Thyroid gland (tissue), 4 donors: Measurements from ENCODE around the gene KLHDC8A. TPM values are rescaled to one million over a fixed set of nuclear protein-coding genes. Genes with fewer than 3 reads are reported as not detected.
A peak's percentile ranks its signal among the peaks of the same experiment; 100 is the strongest.
"Not testable (repeated sequence)": the region's sequence is repeated elsewhere in the genome, so short reads cannot be mapped to it uniquely, and the experiment has no call there.

ENCODE experiments used
- DNase-seq, 2 donors: peaks; one replicate each; pipeline ENCODE4 v3.0.0-alpha.2; 2019
- H3K27ac ChIP-seq, 3 donors: fragments of 200-600 bp; sonication (generic); 1 replicate in 2 of 3; 2 replicates in 1 of 3; pipeline ENCODE4 v1.5.1; 2016 to 2019; ENCODE audit warnings: mild to moderate bottlenecking in 1 of 3, moderate library complexity in 1 of 3
- H3K27me3 ChIP-seq: fragments of 200-600 bp; sonication (generic); one replicate; pipeline ENCODE4 v1.5.1; 2019
- H3K36me3 ChIP-seq, 2 donors: fragments of 200-600 bp; sonication (generic); one replicate each; pipeline ENCODE4 v1.5.1; 2016 to 2019
- H3K4me1 ChIP-seq, 2 donors: fragments of 200-600 bp; sonication (generic); one replicate each; pipeline ENCODE4 v1.5.1; 2017 to 2019
- H3K4me3 ChIP-seq, 3 donors: fragments of 200-600 bp; sonication (generic); replicated peaks in 1 of 3; 1 replicate in 2 of 3; 2 replicates in 1 of 3; pipeline ENCODE4 v1.5.1; 2016; ENCODE audit warnings: mild to moderate bottlenecking in 1 of 3
- H3K9me3 ChIP-seq: fragments of 200-600 bp; sonication (generic); one replicate; pipeline ENCODE4 v1.5.1; 2017
- CTCF ChIP-seq, 6 experiments: fragments of 200-600 bp in 3 of 6; fragments of 450-650 bp in 3 of 6; sonication (generic) in 3 of 6; IDR thresholded peaks; one replicate each; pipeline ENCODE4 v1.5.1; 2016 to 2019; ENCODE audit warnings: antibody characterized with exemption in 6 of 6, mild to moderate bottlenecking in 2 of 6, inconsistent platforms in 1 of 6, moderate library complexity in 1 of 6
- POLR2A ChIP-seq, 2 donors: fragments of 450-650 bp; IDR thresholded peaks; one replicate each; pipeline ENCODE4 v1.6.1; 2017; ENCODE audit warnings: antibody characterized with exemption in 2 of 2, mild to moderate bottlenecking in 2 of 2, moderate library complexity in 1 of 2
- WGBS, 2 donors: methylation state at CpG; one replicate each; pipeline ENCODE4 v1.1.5; 2017; 5-methylcytosine and 5-hydroxymethylcytosine counted together
- intact Hi-C: fragments of 100-400 bp; cut with DNase I; formaldehyde crosslinking; loops from one replicate; pipeline ENCODE4 v1.15.1; 2023
- total RNA-seq, 4 donors: library from RNA; depleted of rRNA; stranded (reverse); fragments of >200 nt; gene quantifications; one replicate each; pipeline ENCODE4 v1.2.3, GENCODE V29; 2016

Gene KLHDC8A
- total RNA-seq, 4 donors from 2014 or later: 1.1 to 2.0 (median 1.5) TPM

- peak overlapping the region in 2 of 3 donors; percentile 49 to 86 for H3K27ac ChIP-seq
- WGBS, 2 donors: 38 to 40% methylated on average over 11 of the region's 11 CpGs
- no peak for TF ChIP-seq CTCF (IDR thresholded peaks at IDR 0.05)
- no peak for TF ChIP-seq POLR2A (IDR thresholded peaks at IDR 0.05)
- H3K4me3 ChIP-seq: no peak overlapping the region
- intact Hi-C loops: no loop called here
- H3K27me3 ChIP-seq: no peaks in the 10 kb centered on the region
- no peaks in the 10 kb centered on the region for H3K9me3 ChIP-seq
- H3K36me3 ChIP-seq: no peaks in the 10 kb centered on the region
- DNase-seq: no peak
- H3K4me1 ChIP-seq: peaks cover 44 to 71% of the 10 kb centered on the region in 2 donors
Measured at GRCh38 chr1:205371871-205372660, 15.3 kb upstream of the KLHDC8A start.

GRCh38 chr1:205370780-205371179 is 14.1 kb upstream of the KLHDC8A start:
- no peak overlapping the region for H3K4me3 ChIP-seq
- H3K9me3 ChIP-seq: no peaks in the 10 kb centered on the region
- no peaks in the 10 kb centered on the region for H3K36me3 ChIP-seq
- intact Hi-C loops: no loop called here
- H3K27ac ChIP-seq: peak overlapping the region in 2 of 3 donors; percentile 46 to 71
- H3K4me1 ChIP-seq: peaks cover 41 to 71% of the 10 kb centered on the region in 2 donors
- no peak for DNase-seq
- TF ChIP-seq CTCF (IDR thresholded peaks at IDR 0.05) (no peak), POLR2A (IDR thresholded peaks at IDR 0.05) (no peak)
- no peaks in the 10 kb centered on the region for H3K27me3 ChIP-seq

- WGBS, 2 donors: 26 to 32% methylated on average over 3 of the region's 3 CpGs
- intact Hi-C loops: no loop called here
Measured at GRCh38 chr1:205369701-205370123, 13.0 kb upstream of the KLHDC8A start.

GRCh38 chr1:205368478-205368877 is 11.8 kb upstream of the KLHDC8A start:
- Histone ChIP-seq H3K27me3 (no peaks in the 10 kb centered on the region), H3K9me3 (no peaks in the 10 kb centered on the region), H3K4me3 (no peak overlapping the region), H3K36me3 (no peaks in the 10 kb centered on the region), H3K4me1 (peaks cover 21 to 50% of the 10 kb centered on the region in 2 donors), H3K27ac (peak overlapping the region in 1 of 3 donors; percentile 46)
- 97% methylated on average over 6 of the region's 6 CpGs for WGBS, 2 donors
- DNase-seq: no peak
- TF ChIP-seq POLR2A (IDR thresholded peaks at IDR 0.05) (no peak), CTCF (IDR thresholded peaks at IDR 0.05) (no peak)
- intact Hi-C loops: no loop called here

More at GRCh38 chr1:205369701-205370123, 13.0 kb upstream of the KLHDC8A start:
- Histone ChIP-seq H3K27ac (peak overlapping the region; percentile 46 to 71 (median 64)), H3K36me3 (no peaks in the 10 kb centered on the region), H3K4me1 (peaks cover 33 to 62% of the 10 kb centered on the region in 2 donors), H3K27me3 (no peaks in the 10 kb centered on the region), H3K9me3 (no peaks in the 10 kb centered on the region), H3K4me3 (no peak overlapping the region)
- no peak for TF ChIP-seq POLR2A (IDR thresholded peaks at IDR 0.05)
- no peak for TF ChIP-seq CTCF (IDR thresholded peaks at IDR 0.05)
- peak; percentile 70 to 80 for DNase-seq

GRCh38 chr1:205365945-205366463 is 9.3 kb upstream of the KLHDC8A start:
- H3K9me3 ChIP-seq: no peaks in the 10 kb centered on the region
- TF ChIP-seq CTCF (IDR thresholded peaks at IDR 0.05) (no peak), POLR2A (IDR thresholded peaks at IDR 0.05) (no peak)
- DNase-seq: peak in 1 of 2 donors; percentile 31
- intact Hi-C loops: no loop called here
- H3K27me3 ChIP-seq: no peaks in the 10 kb centered on the region
- 39 to 41% methylated on average over 7 to 8 of the region's 8 CpGs for WGBS, 2 donors
- H3K36me3 ChIP-seq: no peaks in the 10 kb centered on the region
- no peak overlapping the region for H3K4me3 ChIP-seq
- peaks cover 5 to 30% of the 10 kb centered on the region in 2 donors for H3K4me1 ChIP-seq
- no peak overlapping the region for H3K27ac ChIP-seq

GRCh38 chr1:205365086-205365485 is 8.4 kb upstream of the KLHDC8A start:
- H3K9me3 ChIP-seq, intact Hi-C loops, H3K4me3 ChIP-seq, DNase-seq, H3K27ac ChIP-seq, H3K36me3 ChIP-seq, H3K27me3 ChIP-seq: not testable (repeated sequence)
- WGBS, 2 donors: 90 to 92% methylated on average over 8 of the region's 8 CpGs
- peaks cover 5 to 21% of the 10 kb centered on the region in 2 donors for H3K4me1 ChIP-seq
